HCT116 (cell line): ENCODE results near the gene GGCX. TPM values are rescaled to one million over a fixed set of nuclear protein-coding genes. Genes with fewer than 3 reads are reported as not detected.
"Not testable (repeated sequence)": the region's sequence is repeated elsewhere in the genome, so short reads cannot be mapped to it uniquely, and the experiment has no call there.

Experiments used
- ATAC-seq: fragments of 200-7000 bp; cut with Tn5 transposase; 2 replicates; pipeline ENCODE4 v1.9.1; 2020; ENCODE audit warnings: mild to moderate bottlenecking, moderate library complexity
- BruUV-seq: library from RNA; stranded (reverse); fragments of 400-500 nt; replicated peaks from 2 replicates; lab custom pipeline; 2021; lab: Mats Ljungman, UMichigan
- CTCF ChIA-PET: fragments of 300-600 bp; sonication (Branson Sonifier 250); formaldehyde crosslinking; loops from one replicate; lab custom pipeline; 2021; ENCODE audit warnings: antibody characterized with exemption; lab: Charles Lee
- POLR2A ChIA-PET: fragments of 300-600, 350-600 bp; sonication (Branson Sonifier 250); formaldehyde crosslinking; loops from one replicate; lab custom pipeline; 2021; ENCODE audit warnings: antibody characterized with exemption; lab: Charles Lee
- RAD21 ChIA-PET, 2 experiments: fragments of 300-600 bp; sonication (Branson Sonifier 250); formaldehyde crosslinking; loops; one replicate each; lab custom pipeline; 2023; ENCODE audit warnings: low total read pairs in 2 of 2; ENCODE audit not compliant: uncharacterized antibody in 2 of 2, unreplicated experiment in 2 of 2, low non-redundant PET in 1 of 2; lab: Charles Lee
- DNase-seq: peaks from one replicate; pipeline ENCODE4 v3.0.0-alpha.2; 2010; ENCODE audit warnings: low read depth, low spot score
- H2AFZ ChIP-seq: fragments of 200-600 bp; shearing (Covaris generic), sonication (generic); 2 replicates; pipeline ENCODE4 v1.6.1; 2017; ENCODE audit warnings: low read depth, mixed run types, mixed read lengths, antibody characterized with exemption, low read length; ENCODE audit not compliant: poor library complexity, severe bottlenecking
- H3K27ac ChIP-seq: 2 replicates; pipeline ENCODE4 v1.5.1; 2012; ENCODE audit warnings: low read depth, low read length
- H3K27me3 ChIP-seq: fragments of 200-600 bp; sonication (generic); 2 replicates; pipeline ENCODE4 v1.6.1; 2016; ENCODE audit warnings: mixed run types, low read length, mixed read lengths; ENCODE audit not compliant: insufficient read depth
- H3K36me3 ChIP-seq, 2 experiments: fragments of 200-500 bp in 1 of 2; fragments of 200-600 bp in 1 of 2; sonication (Bioruptor generic) in 1 of 2; sonication (generic) in 1 of 2; 2 replicates each; pipeline versions ENCODE4 v1.5.1 to v1.6.1; 2014 to 2016; ENCODE audit warnings: low read length in 2 of 2, inconsistent platforms in 1 of 2, mixed read lengths in 1 of 2, mixed run types in 1 of 2; ENCODE audit not compliant: insufficient read depth in 2 of 2, control insufficient read depth in 1 of 2
- H3K4me1 ChIP-seq, 2 experiments: fragments of 200-600 bp in 1 of 2; sonication (generic) in 1 of 2; 2 replicates each; pipeline versions ENCODE4 v1.5.1 to v1.6.1; 2012 to 2017; ENCODE audit warnings: low read length in 2 of 2, inconsistent platforms in 1 of 2, mild to moderate bottlenecking in 1 of 2, mixed read lengths in 1 of 2, mixed run types in 1 of 2, moderate library complexity in 1 of 2; ENCODE audit not compliant: insufficient read depth in 2 of 2, control insufficient read depth in 1 of 2
- H3K4me2 ChIP-seq: fragments of 200-600 bp; sonication (generic); 2 replicates; pipeline ENCODE4 v1.6.1; 2017; ENCODE audit warnings: mixed run types, low read length, mixed read lengths
- H3K4me3 ChIP-seq, 2 experiments: fragments of 200-600 bp in 1 of 2; sonication (generic) in 1 of 2; replicated peaks in 1 of 2; 2 replicates each; pipeline ENCODE4 v1.5.1; 2011 to 2016; ENCODE audit warnings: low read length in 2 of 2, control low read depth in 1 of 2, low read depth in 1 of 2, mild to moderate bottlenecking in 1 of 2, mixed read lengths in 1 of 2, mixed run types in 1 of 2
- H3K79me2 ChIP-seq: fragments of 200-600 bp; sonication (generic); 2 replicates; pipeline ENCODE4 v1.6.1; 2017; ENCODE audit warnings: mild to moderate bottlenecking, mixed run types, low read length, moderate library complexity, mixed read lengths; ENCODE audit not compliant: insufficient read depth
- H3K9ac ChIP-seq: fragments of 200-600 bp; sonication (generic); 2 replicates; pipeline ENCODE4 v1.6.1; 2016; ENCODE audit warnings: low read length, mixed read lengths
- H3K9me2 ChIP-seq: fragments of 200-600 bp; sonication (generic), shearing (Covaris generic); 2 replicates; pipeline ENCODE4 v1.6.1; 2017; ENCODE audit warnings: mixed run types, mild to moderate bottlenecking, moderate library complexity; ENCODE audit not compliant: insufficient read depth
- H3K9me3 ChIP-seq, 2 experiments: fragments of 200-500 bp in 1 of 2; fragments of 200-600 bp in 1 of 2; sonication (Bioruptor generic) in 1 of 2; sonication (generic) in 1 of 2; 2 replicates each; pipeline ENCODE4 v1.6.1; 2014 to 2017; ENCODE audit warnings: low read length in 2 of 2, mixed read lengths in 2 of 2, inconsistent platforms in 1 of 2, low read depth in 1 of 2, mild to moderate bottlenecking in 1 of 2, mixed run types in 1 of 2, moderate library complexity in 1 of 2; ENCODE audit not compliant: control insufficient read depth in 1 of 2, insufficient read depth in 1 of 2
- H4K20me1 ChIP-seq: fragments of 200-600 bp; sonication (generic), shearing (Covaris generic); 2 replicates; pipeline ENCODE4 v1.6.1; 2017; ENCODE audit warnings: mixed run types, mild to moderate bottlenecking, moderate library complexity; ENCODE audit not compliant: insufficient read depth
- CBX3 ChIP-seq: IDR thresholded peaks from 2 replicates; pipeline ENCODE4 v1.6.1; 2012; ENCODE audit warnings: low read depth
- POLR2AphosphoS5 ChIP-seq: IDR thresholded peaks from 2 replicates; pipeline ENCODE4 v1.6.1; 2011; ENCODE audit warnings: mild to moderate bottlenecking, low read depth, low read length, moderate library complexity
- YY1 ChIP-seq: IDR thresholded peaks from 2 replicates; pipeline ENCODE4 v1.6.1; 2011; ENCODE audit warnings: low read length, low read depth, moderate library complexity, mild to moderate bottlenecking; ENCODE audit not compliant: insufficient replicate concordance; ENCODE audit errors: extremely low read depth
- ZBTB33 ChIP-seq: IDR thresholded peaks from 2 replicates; pipeline ENCODE4 v1.6.1; 2011; ENCODE audit warnings: mild to moderate bottlenecking, low read length, moderate library complexity; ENCODE audit not compliant: insufficient replicate concordance; ENCODE audit errors: extremely low read depth
- intact Hi-C: fragments of 100-400 bp; cut with micrococcal nuclease; formaldehyde crosslinking; loops from 2 replicates; pipeline ENCODE4 v1.10.0; 2022
- total RNA-seq: library from RNA; stranded (reverse); gene quantifications from one replicate; pipeline ENCODE4 v1.2.1, GENCODE V29; 2021; ENCODE audit not compliant: unreplicated experiment
- TF ChIP-seq, protein P1 (sequence below), 3 experiments: fragments of 200-600 bp in 1 of 3; sonication (generic) in 1 of 3; IDR thresholded peaks in 2 of 3; conservative IDR thresholded peaks in 1 of 3; 2 replicates each; pipeline ENCODE4 v1.5.1; 2012 to 2017; ENCODE audit warnings: low read depth in 2 of 3, low read length in 2 of 3, antibody characterized with exemption in 1 of 3, borderline replicate concordance in 1 of 3, control low read depth in 1 of 3, mild to moderate bottlenecking in 1 of 3, mixed read lengths in 1 of 3, mixed run types in 1 of 3, moderate library complexity in 1 of 3; ENCODE audit not compliant: insufficient read depth in 1 of 3
- TF ChIP-seq, protein P2 (sequence below): IDR thresholded peaks from 2 replicates; pipeline ENCODE4 v1.6.1; 2012

The GGCX gene
- total RNA-seq, 1 experiment from 2014 or later = 43.5 TPM

- H3K79me2 ChIP-seq = no peaks in the 10 kb centered on the region; the same call in 1 of the 2 replicates
- no peak overlapping the region for H3K4me3 ChIP-seq
- H4K20me1 ChIP-seq = no peaks in the 10 kb centered on the region
- intact Hi-C loops = loop anchor here (5.0 kb wide), 1 partner anchor 192 kb away; the partner anchor contains the start of gene CAPG
- no peaks in the 10 kb centered on the region for H3K9me2 ChIP-seq
- RAD21 ChIA-PET = no interaction called here
- H3K9ac ChIP-seq = no peak overlapping the region
- no peak overlapping the region for H3K4me2 ChIP-seq
- BruUV-seq = no TSS peak
- no peak for TF ChIP-seq CBX3
- TF ChIP-seq, protein P1, sequence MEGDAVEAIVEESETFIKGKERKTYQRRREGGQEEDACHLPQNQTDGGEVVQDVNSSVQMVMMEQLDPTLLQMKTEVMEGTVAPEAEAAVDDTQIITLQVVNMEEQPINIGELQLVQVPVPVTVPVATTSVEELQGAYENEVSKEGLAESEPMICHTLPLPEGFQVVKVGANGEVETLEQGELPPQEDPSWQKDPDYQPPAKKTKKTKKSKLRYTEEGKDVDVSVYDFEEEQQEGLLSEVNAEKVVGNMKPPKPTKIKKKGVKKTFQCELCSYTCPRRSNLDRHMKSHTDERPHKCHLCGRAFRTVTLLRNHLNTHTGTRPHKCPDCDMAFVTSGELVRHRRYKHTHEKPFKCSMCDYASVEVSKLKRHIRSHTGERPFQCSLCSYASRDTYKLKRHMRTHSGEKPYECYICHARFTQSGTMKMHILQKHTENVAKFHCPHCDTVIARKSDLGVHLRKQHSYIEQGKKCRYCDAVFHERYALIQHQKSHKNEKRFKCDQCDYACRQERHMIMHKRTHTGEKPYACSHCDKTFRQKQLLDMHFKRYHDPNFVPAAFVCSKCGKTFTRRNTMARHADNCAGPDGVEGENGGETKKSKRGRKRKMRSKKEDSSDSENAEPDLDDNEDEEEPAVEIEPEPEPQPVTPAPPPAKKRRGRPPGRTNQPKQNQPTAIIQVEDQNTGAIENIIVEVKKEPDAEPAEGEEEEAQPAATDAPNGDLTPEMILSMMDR (IDR thresholded peaks at IDR 0.05 in 2 of 3, conservative IDR thresholded peaks at IDR 0.05 in 1 of 3; ENCODE audit: borderline replicate concordance in 1 of 3, insufficient read depth in 1 of 3, low read depth in 2 of 3, low read length in 2 of 3) = no peak
- TF ChIP-seq POLR2AphosphoS5 = no peak
- TF ChIP-seq, protein P2, sequence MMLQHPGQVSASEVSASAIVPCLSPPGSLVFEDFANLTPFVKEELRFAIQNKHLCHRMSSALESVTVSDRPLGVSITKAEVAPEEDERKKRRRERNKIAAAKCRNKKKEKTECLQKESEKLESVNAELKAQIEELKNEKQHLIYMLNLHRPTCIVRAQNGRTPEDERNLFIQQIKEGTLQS = no peak
- no peak for TF ChIP-seq YY1
- TF ChIP-seq ZBTB33 = no peak
- no peak overlapping the region for H3K27ac ChIP-seq
- POLR2A ChIA-PET = interaction anchor here (0.5 to 1.8 kb wide), 5 partner anchors 9 to 27 kb away, joined by 3 to 7 read pairs (median 4); partner anchors contain the start of genes RNF181, USP39 and VAMP8
- DNase-seq = no peak
- ATAC-seq = no peak
- H3K4me1 ChIP-seq = peaks cover 8 to 17% of the 10 kb centered on the region in 2 experiments
- H3K36me3 ChIP-seq = peaks cover 6 to 16% of the 10 kb centered on the region in 2 experiments
- H2AFZ ChIP-seq = no peak overlapping the region
- no peaks in the 10 kb centered on the region for H3K27me3 ChIP-seq
- no peaks in the 10 kb centered on the region for H3K9me3 ChIP-seq
- CTCF ChIA-PET = no interaction called here
These were observed 43.5 kb upstream of the GGCX start for GRCh38 chr2:85604568-85605339.

GRCh38 chr2:85604133-85604444 is 42.8 kb upstream of the GGCX start:
- CTCF ChIA-PET = interaction anchor here (1.0 kb wide), 1 partner anchor 33 kb away, joined by 4 read pairs; no protein-coding TSS in a partner anchor
- intact Hi-C loops = loop anchor here (5.0 kb wide), 1 partner anchor 192 kb away; the partner anchor contains the start of gene CAPG
- ATAC-seq, H3K9me2 ChIP-seq, H3K9me3 ChIP-seq, DNase-seq, BruUV-seq, H2AFZ ChIP-seq, H3K9ac ChIP-seq, H3K27me3 ChIP-seq, H3K27ac ChIP-seq, RAD21 ChIA-PET, H4K20me1 ChIP-seq, H3K79me2 ChIP-seq: not testable (repeated sequence)
- Histone ChIP-seq H3K4me2 (peak overlapping the region; percentile 93), H3K4me3 (peak overlapping the region; percentile 7 to 83; a peak in 1 of 4 replicates), H3K36me3 (peaks cover 6 to 12% of the 10 kb centered on the region in 2 experiments), H3K4me1 (peaks cover 8 to 17% of the 10 kb centered on the region in 2 experiments)
- POLR2A ChIA-PET = interaction anchor here (0.6 to 3.3 kb wide), 3 partner anchors 8 to 27 kb away, joined by 3 to 20 read pairs (median 3); partner anchors contain the start of genes C2orf68, RNF181 and VAMP8
